PC-3 (cell line): ENCODE measurements around the gene MRAP.

Experiments used
- EZH2phosphoT487 ChIP-seq: fragments of 300-600 bp; sonication (generic); IDR thresholded peaks from 2 replicates; pipeline ENCODE4 v1.6.1; 2018; ENCODE audit warnings: mild to moderate bottlenecking, antibody characterized with exemption, low read length, borderline replicate concordance
- TF ChIP-seq, protein P1 (sequence below): fragments of 300-600 bp; sonication (generic); conservative IDR thresholded peaks from 2 replicates; pipeline ENCODE4 v1.5.1; 2017; ENCODE audit warnings: antibody characterized with exemption, low read depth, mild to moderate bottlenecking, low read length

GRCh38 chr21:32252136-32252535 lies 46.5 kb upstream of the MRAP start:
- TF ChIP-seq EZH2phosphoT487 = no peak
- TF ChIP-seq, protein P1, sequence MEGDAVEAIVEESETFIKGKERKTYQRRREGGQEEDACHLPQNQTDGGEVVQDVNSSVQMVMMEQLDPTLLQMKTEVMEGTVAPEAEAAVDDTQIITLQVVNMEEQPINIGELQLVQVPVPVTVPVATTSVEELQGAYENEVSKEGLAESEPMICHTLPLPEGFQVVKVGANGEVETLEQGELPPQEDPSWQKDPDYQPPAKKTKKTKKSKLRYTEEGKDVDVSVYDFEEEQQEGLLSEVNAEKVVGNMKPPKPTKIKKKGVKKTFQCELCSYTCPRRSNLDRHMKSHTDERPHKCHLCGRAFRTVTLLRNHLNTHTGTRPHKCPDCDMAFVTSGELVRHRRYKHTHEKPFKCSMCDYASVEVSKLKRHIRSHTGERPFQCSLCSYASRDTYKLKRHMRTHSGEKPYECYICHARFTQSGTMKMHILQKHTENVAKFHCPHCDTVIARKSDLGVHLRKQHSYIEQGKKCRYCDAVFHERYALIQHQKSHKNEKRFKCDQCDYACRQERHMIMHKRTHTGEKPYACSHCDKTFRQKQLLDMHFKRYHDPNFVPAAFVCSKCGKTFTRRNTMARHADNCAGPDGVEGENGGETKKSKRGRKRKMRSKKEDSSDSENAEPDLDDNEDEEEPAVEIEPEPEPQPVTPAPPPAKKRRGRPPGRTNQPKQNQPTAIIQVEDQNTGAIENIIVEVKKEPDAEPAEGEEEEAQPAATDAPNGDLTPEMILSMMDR = no peak
